NCI-H1436 treated with DMSO at 0.1 percent for 48 hours (cell line): Measurements from ENCODE around the gene CDIPT.
"Not testable (repeated sequence)": the region's sequence is repeated elsewhere in the genome, so short reads cannot be mapped to it uniquely, and the experiment has no call there.

Experiments used
- DNase-seq: peaks from one replicate; lab custom pipeline; 2025; lab: John Stamatoyannopoulos, UW

CDIPT gene

DNA sequence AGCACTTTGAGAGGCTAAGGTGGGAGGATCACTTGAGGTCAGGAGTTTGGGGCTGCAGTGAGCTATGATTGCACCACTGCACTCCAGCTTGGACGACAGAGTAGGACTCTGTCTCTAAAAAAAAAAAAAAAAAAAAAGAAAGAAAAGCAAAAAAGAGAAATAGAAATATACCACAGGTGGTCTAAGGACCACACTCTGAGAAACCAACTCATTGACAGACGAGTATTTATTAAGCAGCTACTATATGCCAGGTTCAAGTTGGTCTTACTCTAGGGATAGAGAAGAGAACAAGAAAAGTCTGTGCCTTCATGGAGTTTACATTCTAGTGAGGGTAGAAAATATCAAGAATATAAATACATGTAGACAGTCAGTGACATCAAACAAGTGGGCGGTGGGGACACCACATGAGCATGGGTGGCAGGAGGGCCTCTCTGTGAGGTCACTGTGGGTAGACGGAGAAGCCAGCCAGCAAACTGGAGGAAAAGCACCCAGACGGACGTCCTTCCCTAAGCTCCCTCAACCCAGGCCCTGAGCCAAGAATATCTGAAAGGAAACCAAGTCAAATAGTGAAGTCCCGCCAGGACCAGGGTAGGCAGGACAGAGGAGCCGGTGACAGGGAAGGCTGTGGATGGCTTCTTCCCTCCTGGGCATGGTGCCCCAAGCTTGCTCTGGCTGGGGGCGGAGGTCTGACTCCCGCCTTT is 4.7 kb downstream of the CDIPT start:
- no peak for DNase-seq

DNA sequence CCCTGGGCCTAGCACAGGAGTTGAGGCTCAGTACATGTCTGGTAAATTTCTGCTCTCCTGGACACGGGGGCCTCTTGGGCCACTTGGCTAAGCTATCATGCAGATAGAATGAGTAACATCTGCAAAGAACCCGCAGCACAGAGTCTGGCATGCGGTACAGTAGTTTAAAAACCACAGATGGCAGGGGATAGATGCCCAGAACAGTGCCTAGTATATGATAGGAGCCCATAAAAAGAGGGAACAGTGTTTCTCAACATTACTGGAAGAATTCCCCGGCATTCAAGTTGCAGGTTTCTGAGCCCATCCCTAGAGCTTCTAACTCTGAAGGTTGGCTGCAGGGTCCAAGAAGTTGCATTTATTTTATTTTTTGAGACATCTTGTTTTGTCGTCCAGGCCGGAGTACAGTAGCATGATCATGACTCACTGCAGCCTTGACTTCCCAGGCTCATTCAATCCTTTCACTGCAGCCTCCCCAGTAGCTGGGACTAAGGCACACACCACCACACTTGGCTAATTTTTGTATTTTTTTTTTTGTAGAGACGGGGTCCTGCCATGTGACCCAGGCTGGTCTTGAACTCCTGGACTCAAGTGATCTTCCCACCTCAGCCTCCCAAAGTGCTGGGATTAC is 5.8 kb downstream of the CDIPT start:
- no peak for DNase-seq

DNA sequence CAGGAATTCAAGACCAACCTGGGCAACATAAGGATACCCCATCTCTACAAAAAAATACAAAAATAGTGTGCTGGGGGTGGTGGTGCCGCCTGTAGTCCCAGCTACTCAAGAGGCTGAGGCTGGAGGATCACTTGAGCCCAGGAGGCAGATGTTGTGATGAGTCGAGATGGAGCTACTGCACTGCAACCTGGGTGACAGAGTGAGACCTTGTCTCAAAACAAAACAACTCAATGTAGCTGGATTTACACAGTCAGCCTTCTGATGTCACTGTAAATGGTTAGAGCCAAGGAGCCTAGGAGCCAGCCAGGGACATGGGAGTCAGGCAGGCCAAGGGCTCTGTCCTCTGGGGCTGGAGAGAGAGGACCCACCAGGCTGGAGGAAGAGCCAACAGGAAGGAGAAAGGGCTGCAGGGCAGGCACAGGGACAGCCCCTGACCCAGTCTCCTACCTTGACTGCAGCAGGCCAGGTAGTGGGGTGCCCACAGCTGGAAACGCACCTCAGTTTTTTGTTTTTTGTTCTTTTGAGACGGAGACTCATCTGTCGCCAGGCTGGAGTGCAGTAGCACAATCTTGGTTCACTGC is 8.4 kb downstream of the CDIPT start:
- DNase-seq = no peak

DNA sequence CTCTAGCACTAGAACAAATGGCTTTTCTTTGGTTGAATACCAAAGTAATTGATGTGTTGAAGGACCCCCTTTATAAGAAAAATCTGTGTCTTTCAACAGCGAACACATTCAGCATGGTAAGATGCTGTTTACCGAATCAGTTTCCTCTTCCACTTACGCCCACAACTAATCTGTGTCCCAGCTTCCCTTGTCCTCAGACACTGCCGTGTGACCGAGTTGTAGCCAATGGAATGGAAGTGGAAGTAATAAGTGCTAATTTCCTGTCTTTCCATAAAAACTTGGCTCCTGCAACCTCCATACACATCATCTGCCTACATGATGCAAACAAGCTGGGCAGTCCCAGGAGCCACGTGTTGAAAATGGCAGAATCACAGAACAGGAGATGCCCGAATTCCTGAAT is 10.4 kb downstream of the CDIPT start:
- no peak for DNase-seq

DNA sequence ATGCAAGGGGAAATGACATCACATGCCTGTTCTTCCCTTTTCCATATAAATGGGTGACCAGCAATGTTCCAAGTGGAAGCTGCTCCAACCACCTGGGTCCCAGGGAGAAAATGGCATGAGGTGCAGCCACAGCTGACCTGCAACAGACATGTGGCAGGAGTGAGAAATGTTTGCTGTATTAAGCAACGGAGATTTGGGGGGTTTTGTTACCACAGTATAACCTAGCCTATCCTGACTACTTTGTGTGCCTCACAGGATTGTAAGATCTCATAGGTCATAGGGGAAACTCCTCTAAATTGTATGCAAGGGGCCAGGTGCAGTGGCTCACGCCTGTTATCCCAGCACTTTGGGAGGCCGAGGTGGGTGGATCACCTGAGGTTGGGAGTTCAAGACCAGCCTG is 12.0 kb downstream of the CDIPT start:
- no peak for DNase-seq

DNA sequence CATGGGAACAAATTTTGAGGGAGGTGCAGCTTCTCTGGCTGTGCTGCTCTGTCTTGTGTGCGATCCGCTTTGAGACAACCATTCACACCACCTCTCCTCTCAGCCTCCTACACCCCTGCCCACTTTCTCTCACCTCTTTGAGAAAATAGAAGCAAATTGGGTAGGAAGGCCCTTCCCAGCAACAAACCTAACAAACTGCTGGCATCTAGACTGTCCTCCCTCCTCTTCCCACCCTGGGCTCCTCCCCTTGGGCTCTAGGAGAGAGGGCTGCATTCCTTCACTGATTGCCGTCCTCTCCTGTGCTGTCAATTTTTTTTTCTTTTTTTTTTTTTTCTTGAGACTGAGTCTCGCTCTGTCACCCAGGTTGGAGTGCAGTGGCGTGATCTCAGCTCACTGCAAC is 13.5 kb downstream of the CDIPT start:
- DNase-seq = no peak

DNA sequence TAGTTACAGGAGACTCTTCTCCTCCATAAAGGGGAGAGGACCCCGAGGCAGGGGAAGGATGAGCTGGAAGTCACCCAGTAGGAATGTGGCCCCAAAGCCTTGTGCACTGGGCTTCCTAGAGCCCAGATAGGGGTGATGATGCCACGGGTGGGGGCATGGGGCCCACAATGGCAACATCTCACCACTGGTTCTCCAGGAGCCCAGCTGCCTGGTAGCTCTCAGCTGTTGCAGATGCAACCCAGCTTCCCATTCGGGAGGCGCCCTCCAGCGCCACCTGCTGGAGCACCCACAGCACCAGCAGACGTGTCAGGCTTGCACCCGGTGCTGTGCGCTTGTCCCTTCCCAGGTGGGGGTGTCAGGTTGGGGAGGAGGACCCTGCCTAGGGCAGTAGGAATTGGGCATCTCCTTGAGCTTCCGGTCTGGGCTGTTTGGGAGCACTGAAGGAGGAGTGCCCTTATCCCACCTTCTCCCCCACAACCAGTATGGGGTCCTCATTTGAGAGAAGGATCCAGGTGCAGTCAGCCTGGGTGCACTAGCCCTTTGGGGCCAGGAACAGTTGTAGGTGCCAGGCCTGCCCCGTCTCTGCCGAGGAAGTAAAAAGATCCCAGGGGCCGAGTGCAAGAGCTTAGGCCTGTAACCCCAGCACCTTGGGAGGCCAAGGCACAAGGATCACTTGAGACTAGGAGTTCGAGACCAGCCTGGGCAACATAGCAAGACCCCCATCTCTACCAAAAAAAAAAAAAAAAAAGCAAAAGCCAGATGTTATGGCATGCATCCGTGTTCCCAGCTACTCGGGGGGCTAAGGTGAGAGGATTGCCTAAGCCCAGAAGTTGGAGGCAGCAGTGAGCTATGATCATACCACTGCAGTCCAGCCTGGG is 14.4 kb downstream of the CDIPT start:
- no peak for DNase-seq

DNA sequence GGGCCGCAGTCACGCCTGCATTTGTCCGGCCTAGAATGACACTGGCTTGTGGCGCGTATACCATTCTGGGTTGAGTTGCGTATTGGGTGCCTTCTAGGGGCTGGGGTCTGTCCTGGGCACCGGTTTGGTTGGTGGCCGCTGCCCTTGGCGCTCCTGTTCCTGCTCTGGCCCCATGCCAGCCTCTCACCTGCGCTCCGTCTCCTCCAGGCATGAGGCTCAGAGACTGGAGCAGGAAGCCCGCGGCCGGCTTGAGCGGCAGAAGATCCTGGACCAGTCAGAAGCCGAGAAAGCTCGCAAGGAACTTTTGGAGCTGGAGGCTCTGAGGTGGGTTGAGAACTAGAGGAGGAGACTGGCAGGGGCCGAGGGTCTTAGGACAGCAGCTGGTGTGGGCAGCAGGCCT is 17.4 kb downstream of the CDIPT start:
- no peak for DNase-seq

DNA sequence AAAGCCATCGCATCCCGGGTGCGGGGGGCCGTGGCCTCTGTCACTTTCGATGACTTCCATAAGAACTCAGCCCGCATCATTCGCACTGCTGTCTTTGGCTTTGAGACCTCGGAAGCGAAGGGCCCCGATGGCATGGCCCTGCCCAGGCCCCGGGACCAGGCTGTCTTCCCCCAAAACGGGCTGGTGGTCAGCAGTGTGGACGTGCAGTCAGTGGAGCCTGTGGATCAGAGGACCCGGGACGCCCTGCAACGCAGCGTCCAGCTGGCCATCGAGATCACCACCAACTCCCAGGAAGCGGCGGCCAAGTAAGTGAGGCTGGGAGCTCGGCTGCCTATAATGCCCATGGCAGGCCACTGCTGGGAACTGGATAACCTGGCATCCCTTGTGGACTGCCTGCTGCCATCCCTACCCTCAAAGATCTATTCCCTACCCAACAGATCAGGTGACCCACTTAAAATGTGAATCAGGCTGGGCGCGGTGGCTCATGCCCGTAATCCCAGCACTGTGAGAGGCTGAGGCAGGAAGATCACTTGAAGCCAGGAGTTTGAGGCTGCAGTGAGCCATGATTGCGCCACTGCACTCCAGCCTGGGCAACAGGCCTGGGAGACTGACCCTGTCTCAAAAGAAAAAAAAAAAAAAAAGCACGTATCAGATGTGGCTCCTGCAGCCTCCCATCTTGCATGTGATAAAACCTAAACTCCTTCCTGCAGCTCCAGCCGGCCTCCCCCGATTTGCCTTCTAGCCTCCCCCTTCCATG is 18.3 kb downstream of the CDIPT start:
- no peak for DNase-seq

DNA sequence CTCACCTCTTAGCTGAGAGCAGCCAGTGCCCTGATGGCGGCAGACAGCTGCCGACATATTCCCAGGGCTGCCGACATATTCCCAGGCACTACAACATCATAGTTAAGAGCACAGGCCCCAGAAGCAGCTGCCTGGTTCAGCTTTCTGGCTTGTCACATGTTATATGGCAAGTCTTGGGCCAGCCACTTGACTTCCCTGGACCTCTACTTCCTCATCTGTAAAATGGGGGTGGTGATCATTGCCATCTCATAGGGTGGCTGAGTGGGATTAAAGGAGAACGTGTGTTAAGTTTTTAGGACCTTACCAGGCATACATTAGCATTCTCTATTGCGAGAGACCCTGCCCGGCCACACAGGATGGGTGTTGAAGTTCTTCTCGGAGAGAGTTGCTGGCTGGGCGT is 19.1 kb downstream of the CDIPT start:
- no peak for DNase-seq

DNA sequence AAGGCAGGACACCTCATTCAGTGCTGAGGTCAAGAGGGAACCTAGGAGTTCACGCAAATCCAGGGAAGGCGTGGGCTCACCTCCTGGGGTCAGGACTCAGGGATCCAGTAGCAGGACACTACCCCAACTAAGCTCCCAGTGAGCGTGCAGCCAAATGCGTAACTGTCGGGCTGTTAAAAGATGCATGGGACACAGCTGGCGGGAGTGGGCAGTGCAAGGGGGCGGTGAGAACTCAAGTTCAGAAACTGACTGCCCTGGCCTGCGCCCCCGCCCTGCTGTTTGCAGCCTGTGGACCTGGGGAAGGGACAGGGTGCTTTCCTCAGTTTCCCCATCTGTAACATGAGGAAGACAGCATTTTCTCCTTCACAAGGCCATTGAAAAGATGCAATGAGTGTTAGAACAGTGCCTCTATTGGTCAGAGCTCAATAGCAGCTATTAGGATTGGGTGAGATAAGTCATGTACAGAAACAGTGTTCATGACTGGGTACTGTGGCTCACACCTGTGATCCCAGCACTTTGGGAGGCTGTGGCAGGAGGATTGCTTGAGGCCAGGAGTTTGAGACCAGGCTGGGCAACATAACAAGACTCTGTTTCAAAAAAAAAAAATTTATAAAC is 20.2 kb downstream of the CDIPT start:
- DNase-seq = no peak

DNA sequence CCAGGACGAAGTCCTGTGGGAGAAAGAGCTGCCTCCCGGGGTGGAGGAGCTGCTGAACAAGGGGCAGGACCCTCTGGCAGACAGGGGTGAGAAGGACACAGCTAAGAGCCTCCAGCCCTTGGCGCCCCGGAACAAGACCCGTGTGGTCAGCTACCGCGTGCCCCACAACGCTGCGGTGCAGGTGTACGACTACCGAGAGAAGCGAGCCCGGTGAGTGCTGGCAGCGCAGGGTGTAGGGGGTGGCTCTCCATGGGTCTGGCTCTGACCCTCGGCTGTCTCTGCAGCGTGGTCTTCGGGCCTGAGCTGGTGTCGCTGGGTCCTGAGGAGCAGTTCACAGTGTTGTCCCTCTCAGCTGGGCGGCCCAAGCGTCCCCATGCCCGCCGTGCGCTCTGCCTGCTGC is 21.4 kb downstream of the CDIPT start:
- DNase-seq = no peak

DNA sequence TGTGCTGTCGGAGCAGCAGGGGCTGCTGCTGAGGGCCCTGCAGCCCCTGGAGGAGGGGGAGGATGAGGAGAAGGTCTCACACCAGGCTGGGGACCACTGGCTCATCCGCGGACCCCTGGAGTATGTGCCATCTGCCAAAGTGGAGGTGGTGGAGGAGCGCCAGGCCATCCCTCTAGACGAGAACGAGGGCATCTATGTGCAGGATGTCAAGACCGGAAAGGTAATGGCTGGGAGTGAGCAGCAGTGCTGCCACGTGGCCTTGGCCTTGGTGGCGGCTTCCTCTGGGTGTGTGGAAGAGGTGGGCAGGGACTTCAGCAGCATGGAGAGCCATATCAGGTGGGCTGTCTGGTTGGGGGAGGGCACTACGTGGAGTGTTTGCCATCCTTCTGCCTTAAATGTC is 22.8 kb downstream of the CDIPT start:
- no peak for DNase-seq

DNA sequence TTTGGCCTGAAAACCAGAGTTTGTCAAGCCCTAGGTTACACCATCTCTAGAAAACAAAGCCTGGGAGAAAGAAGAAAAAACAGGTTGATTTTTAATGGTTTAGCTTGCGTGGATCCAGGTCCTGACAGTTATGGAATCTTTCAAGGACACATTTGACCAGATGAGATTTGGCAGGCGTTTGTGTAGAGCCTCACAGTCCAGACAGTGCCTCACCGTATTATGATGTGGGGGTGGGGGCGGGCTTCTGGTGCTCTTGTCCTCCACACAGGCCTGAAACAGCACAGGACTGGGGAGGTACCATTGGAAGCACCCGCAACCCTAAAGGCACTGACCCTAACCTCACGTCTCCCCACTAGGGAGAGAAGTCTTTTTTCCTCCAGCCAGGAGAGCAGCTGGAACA is 23.2 kb downstream of the CDIPT start:
- no peak for DNase-seq

DNA sequence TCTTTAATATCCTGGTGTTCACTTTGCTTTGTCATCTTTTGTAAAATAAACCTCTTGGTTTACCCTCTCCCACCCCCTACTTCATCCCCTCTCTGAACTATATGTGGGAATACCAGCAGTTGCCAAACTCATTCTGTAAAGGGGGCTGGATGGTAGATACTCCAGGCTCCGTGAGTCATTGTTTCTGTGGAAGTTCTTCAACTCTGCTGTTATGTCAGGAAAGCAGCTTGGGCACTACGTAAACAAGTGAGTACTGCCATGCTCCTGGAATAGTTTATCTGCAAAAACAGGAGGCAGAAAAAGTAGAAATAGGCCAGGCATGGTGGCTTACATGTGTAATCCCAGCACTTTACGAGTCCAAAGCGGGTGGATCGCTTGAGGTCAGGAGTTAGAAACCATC is 25.2 kb downstream of the CDIPT start:
- no peak for DNase-seq

DNA sequence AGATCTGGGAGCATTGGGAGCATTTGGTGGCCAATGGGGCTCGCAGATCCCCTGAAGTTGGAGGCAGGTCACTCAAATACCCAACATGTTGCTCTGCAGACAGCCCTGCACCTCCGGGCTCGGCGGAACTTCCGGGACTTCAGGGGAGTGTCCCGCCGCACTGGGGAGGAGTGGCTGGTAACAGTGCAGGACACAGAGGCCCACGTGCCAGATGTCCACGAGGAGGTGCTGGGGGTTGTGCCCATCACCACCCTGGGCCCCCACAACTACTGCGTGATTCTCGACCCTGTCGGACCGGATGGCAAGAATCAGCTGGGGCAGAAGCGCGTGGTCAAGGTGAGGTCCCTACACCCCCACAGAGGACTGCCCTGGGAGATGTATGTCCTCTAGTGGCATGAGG is 26.4 kb downstream of the CDIPT start:
- DNase-seq = no peak

DNA sequence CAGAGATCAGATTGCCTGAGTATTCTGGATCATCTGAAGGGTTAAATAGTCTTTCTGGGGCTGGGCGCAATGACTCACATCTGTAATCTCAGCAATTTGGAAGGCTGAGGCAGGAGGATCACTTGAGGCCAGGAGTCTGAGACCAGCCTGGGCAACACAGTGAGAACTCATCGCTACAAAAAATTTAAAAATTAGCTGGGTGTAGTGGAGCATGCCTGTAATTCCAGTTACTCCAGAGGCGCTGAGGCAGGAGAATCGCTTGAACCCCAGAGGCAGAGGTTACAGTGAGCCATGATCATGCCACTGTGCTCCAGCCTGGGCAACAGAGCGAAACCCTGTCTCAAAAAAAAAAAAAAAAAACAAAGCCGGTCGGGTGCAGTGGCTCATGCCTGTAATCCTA is 27.1 kb downstream of the CDIPT start:
- no peak for DNase-seq

DNA sequence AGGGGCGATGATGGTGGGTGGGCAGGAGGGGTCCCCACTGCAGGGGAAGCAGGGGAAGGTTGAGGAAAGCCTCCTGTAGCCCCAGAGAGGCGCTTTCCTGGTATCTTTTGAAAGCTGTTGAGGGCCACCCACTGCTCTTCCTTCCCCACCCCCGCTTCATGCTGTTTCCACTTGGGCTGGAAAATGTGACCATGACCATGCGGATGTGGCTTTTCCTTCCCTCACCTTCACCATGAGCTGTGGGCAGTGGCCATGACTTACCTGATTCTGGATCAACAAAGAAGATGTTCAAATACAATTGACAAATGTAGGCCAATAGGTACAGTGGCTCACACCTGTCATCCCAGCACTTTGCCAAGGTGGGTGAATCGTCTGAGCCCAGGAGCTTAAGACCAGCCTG is 28.9 kb downstream of the CDIPT start:
- DNase-seq = no peak

DNA sequence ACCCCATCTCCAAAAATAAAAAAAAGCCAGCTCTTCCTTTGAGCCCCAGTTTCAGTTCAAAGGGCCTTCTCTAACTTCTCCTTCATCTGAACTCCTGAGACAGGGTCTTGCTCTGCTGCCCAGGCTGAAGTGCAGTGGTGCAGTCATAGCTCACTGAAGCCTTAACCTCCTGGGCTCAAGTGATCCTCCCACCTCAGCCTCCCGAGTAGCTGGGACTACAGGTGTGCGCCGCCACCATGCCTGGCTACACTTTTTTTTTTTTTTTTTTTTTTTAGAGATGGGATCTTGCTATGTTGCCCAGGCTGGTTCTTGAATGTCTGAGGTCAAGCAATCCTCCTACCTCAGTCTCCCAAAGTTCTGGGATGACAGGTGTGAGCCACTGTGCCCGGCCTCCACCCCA is 29.8 kb downstream of the CDIPT start:
- DNase-seq = not testable (repeated sequence)

DNA sequence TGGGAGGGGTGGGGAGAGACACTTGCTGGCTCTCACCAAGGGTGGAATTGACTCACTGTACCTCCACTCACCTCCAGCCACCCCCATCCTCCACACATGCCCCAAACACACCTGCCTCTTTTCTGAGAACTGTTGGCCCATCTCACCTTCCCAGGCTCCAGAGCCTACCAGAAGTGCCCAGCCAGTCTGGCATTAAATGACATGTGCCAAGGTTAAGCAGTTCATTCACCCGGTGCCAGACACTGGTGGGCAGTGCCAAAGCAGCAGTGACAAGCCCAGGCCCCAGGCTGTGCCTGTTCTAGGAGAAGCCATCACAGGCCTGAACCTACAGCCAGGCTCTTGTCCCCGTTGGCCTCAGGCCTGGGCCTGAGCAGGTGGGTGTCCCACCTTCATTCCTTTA is 31.5 kb downstream of the CDIPT start:
- no peak for DNase-seq

DNA sequence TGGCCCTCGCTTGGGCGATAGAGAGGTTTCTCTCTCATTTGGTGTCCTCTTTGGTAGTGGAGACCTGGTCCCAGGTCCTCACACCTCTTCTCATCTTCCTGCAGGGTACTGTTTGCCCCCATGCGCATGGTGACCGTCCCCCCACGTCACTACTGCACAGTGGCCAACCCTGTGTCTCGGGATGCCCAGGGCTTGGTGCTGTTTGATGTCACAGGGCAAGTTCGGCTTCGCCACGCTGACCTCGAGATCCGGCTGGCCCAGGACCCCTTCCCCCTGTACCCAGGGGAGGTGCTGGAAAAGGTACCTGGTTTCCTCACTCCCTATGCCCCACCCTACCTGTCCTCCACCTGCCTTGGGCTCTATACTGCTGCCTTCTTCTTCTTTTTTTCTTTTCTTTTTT is 32.3 kb downstream of the CDIPT start:
- no peak for DNase-seq

DNA sequence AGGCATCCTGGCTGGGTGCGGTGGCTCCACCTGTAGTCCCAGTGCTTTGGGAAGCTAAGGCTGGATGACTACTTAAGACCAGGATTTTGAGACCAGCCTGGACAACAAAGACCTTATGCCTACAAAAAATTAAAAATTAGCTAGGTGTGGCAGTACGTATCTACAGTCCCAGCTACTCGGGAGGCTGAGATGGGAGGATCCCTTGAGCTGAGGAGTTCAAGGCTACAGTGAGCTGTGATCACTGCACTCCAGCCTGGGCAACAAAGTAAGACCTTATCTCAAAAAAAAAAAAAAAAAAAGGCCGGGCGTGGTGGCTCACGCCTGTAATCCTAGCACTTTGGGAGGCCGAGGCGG is 36.7 kb downstream of the CDIPT start:
- no peak for DNase-seq
